Heart left ventricle (tissue), 16 donors: ENCODE measurements around the gene RBM26. TPM values are rescaled to one million over a fixed set of nuclear protein-coding genes. Genes with fewer than 3 reads are reported as not detected.

Experiments used
- ATAC-seq, 4 donors: fragments of 200-7000 bp; cut with Tn5 transposase; one replicate each; pipeline ENCODE4 v1.9.1; 2020 to 2022; ENCODE audit warnings: moderate library complexity in 4 of 4, mild to moderate bottlenecking in 3 of 4, moderate number of reproducible peaks in 1 of 4
- DNase-seq, 5 donors: peaks; one replicate each; pipeline ENCODE4 v3.0.0-alpha.2; 2020
- H3K27ac ChIP-seq, 12 donors: fragments of 200-600 bp; sonication (generic) in 4 of 12; one replicate each; pipeline versions ENCODE4 v1.5.0 to v1.8.0; 2016 to 2022; ENCODE audit warnings: mild to moderate bottlenecking in 2 of 12
- H3K27me3 ChIP-seq, 9 donors: fragments of 200-600 bp; sonication (generic) in 2 of 9; one replicate each; pipeline versions ENCODE4 v1.5.1 to v1.8.0; 2016 to 2022; ENCODE audit warnings: mild to moderate bottlenecking in 3 of 9
- H3K36me3 ChIP-seq, 9 donors: fragments of 200-600 bp; sonication (generic) in 2 of 9; one replicate each; pipeline versions ENCODE4 v1.5.0 to v1.8.0; 2018 to 2022; ENCODE audit warnings: mild to moderate bottlenecking in 2 of 9
- H3K4me1 ChIP-seq, 12 donors: fragments of 200-600 bp; sonication (generic) in 4 of 12; one replicate each; pipeline versions ENCODE4 v1.5.0 to v1.8.0; 2016 to 2022; ENCODE audit warnings: mild to moderate bottlenecking in 3 of 12
- H3K4me3 ChIP-seq, 12 donors: fragments of 200-600 bp; sonication (generic) in 4 of 12; one replicate each; pipeline versions ENCODE4 v1.5.0 to v1.8.0; 2017 to 2022; ENCODE audit warnings: mild to moderate bottlenecking in 9 of 12, moderate library complexity in 4 of 12
- H3K9me3 ChIP-seq, 12 donors: fragments of 200-600 bp; sonication (generic) in 4 of 12; one replicate each; pipeline versions ENCODE4 v1.5.0 to v1.8.0; 2016 to 2022; ENCODE audit warnings: mild to moderate bottlenecking in 1 of 12
- CTCF ChIP-seq, 12 donors: fragments of 200-600 bp; sonication (generic) in 4 of 12; IDR thresholded peaks; one replicate each; pipeline versions ENCODE4 v1.5.0 to v1.8.0; 2018 to 2022; ENCODE audit warnings: antibody characterized with exemption in 12 of 12, mild to moderate bottlenecking in 5 of 12
- POLR2A ChIP-seq, 2 donors: fragments of 450-650 bp; IDR thresholded peaks; one replicate each; pipeline ENCODE4 v1.6.1; 2017; ENCODE audit warnings: antibody characterized with exemption in 2 of 2, mild to moderate bottlenecking in 2 of 2, moderate library complexity in 2 of 2
- WGBS, 4 donors: extraction: QIAGEN DNeasy Blood & Tissue Kit in 2 of 4; methylation state at CpG; one replicate each; pipeline versions ENCODE4 v1.1.5 to v1.1.7; 2013 to 2018; 5-methylcytosine and 5-hydroxymethylcytosine counted together
- intact Hi-C, 10 donors: fragments of 100-400 bp; cut with DNase I; formaldehyde crosslinking; loops; one replicate each; pipeline versions ENCODE4 v1.11.1 to v1.14.2; 2022
- polyA plus RNA-seq, 2 donors: library from polyadenylated mRNA; stranded (reverse); fragments of 200-250 nt; gene quantifications; one replicate each; pipeline ENCODE4 v1.2.3, GENCODE V29; 2013
- total RNA-seq, 9 donors: library from RNA; depleted of rRNA in 2 of 9; stranded (reverse); fragments of >200 nt in 2 of 9; fragmentation: NEBNext Ultra II Directional in 3 of 9; extraction: Animal tissue kit (Norgen Biotek cat#: 25700) in 3 of 9; gene quantifications; one replicate each; pipeline versions ENCODE4 v1.1.0 to v1.2.4, GENCODE V29; 2016 to 2023
- donor health status: ischemic (EF 13 %, LVEDD 7.1; RV severe dilation, severe dysfunction).
- donor health status: healthy with polysubstance abuse.
- donor health status: DM: no; HTN: yes; CAD: no.
- donor health status: DM: no; HTN: no; CAD: no.
- donor health status: ischemic (EF 25% LVEDD 6.9; RV normal size, moderate dysfunction).
- donor health status: ischemic (EF 25% LVEDD 5.7; RV mildly dilated, moderate dysfunction).
- donor health status: healthy.
- donor health status: DM: yes; HTN: yes; CAD: no.
- donor health status: ischemic (EF 35%, LVEDD 5.7; RV mildly dilated, moderate dysfunction).
- donor health status: nonischemic (EF 11% LVEDD 7.7; RV severe dilation, severe dysfunction).
- donor health status: DM: yes; HTN: yes; CAD: no.
- donor health status: PGD.
- donor health status: ischemic (EF 29% LVEDD 5.4; RV normal size, mild dysfunction).
- donor health status: nonischemic (EF 23%, LVEDD 6.1; RV moderate dilation, normal function).

RBM26 gene
- total and polyA plus RNA-seq, 11 donors = 11.5 to 28.4 (median 20.8) TPM

GRCh38 chr13:79287939-79288795 lies 117.9 kb downstream of the RBM26 start:
- Histone ChIP-seq H3K36me3 (no peaks in the 10 kb centered on the region), H3K27me3 (no peaks in the 10 kb centered on the region), H3K27ac (no peak overlapping the region), H3K9me3 (no peaks in the 10 kb centered on the region), H3K4me3 (no peak overlapping the region), H3K4me1 (peaks cover 0 to 5% (median 0%) of the 10 kb centered on the region in 12 donors)
- ATAC-seq (no peak), DNase-seq (no peak)
- intact Hi-C loops = no loop called here
- TF ChIP-seq POLR2A (IDR thresholded peaks at IDR 0.05) = no peak
- TF ChIP-seq CTCF (IDR thresholded peaks at IDR 0.05) = no peak
- 63 to 69% (median 67%) methylated on average over 9 of the region's 9 CpGs for WGBS, 4 donors

DNA sequence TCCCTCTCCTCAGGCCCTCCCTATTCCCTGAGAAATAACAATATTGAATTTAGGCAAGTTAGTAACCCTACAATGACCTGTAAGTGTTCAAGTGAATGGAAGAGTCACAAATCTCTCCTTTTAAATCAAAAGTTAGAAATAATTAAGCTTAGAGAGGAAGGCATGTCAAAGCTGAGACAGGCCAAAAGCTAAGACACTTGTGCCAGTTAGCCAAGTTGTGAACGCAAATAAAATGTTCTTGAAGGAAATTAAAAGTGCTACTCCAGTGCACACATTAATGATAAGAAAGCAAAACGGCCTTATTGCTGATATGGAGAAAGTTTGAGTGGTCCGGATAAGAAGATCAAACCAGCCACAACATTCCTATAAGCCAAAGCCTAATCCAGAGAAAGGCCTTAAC lies 120.9 kb downstream of the RBM26 start:
- H3K27ac ChIP-seq = no peak overlapping the region
- ATAC-seq (no peak), DNase-seq (no peak)
- no peaks in the 10 kb centered on the region for H3K27me3 ChIP-seq
- intact Hi-C loops = no loop called here
- H3K36me3 ChIP-seq = no peaks in the 10 kb centered on the region
- 65 to 74% (median 70%) methylated on average over 3 of the region's 3 CpGs for WGBS, 4 donors
- H3K4me1 ChIP-seq = no peaks in the 10 kb centered on the region
- H3K9me3 ChIP-seq = no peaks in the 10 kb centered on the region
- H3K4me3 ChIP-seq = no peak overlapping the region
- TF ChIP-seq POLR2A (IDR thresholded peaks at IDR 0.05) (no peak), CTCF (IDR thresholded peaks at IDR 0.05) (no peak)

DNA sequence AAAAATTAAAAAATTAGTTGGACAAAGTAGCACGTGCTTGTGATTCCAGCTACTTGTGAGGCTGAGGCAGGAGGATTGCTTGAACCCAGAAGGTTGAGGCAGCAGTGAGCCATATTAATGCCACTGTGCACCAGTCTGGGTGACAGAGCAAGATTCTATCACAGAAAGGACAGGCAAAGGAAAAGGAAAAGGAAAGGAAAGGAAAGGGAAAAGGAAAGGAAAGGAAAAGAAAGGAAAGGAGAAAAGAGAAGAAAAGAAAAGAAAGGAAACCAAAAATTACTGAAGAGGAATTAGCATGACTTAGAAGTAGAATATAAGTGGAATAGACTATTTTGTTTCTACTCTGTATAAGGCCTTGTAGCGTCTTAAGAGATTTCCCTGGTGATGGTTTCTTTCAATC lies 122.3 kb downstream of the RBM26 start:
- ATAC-seq (no peak), DNase-seq (no peak)
- WGBS, 4 donors = 88 to 96% (median 89%) methylated on average over 2 of the region's 2 CpGs
- Histone ChIP-seq H3K4me3 (no peak overlapping the region), H3K4me1 (no peaks in the 10 kb centered on the region), H3K27me3 (no peaks in the 10 kb centered on the region), H3K27ac (no peak overlapping the region), H3K9me3 (no peaks in the 10 kb centered on the region), H3K36me3 (no peaks in the 10 kb centered on the region)
- intact Hi-C loops = no loop called here
- no peak for TF ChIP-seq CTCF (IDR thresholded peaks at IDR 0.05)
- TF ChIP-seq POLR2A (IDR thresholded peaks at IDR 0.05) = no peak

- WGBS, 4 donors = 46 to 63% (median 57%) methylated on average over 3 of the region's 3 CpGs
- no peaks in the 10 kb centered on the region for H3K27me3 ChIP-seq
- no peak overlapping the region for H3K4me3 ChIP-seq
- ATAC-seq (no peak), DNase-seq (no peak)
- TF ChIP-seq POLR2A (IDR thresholded peaks at IDR 0.05) = no peak
- no peaks in the 10 kb centered on the region for H3K9me3 ChIP-seq
- H3K27ac ChIP-seq = no peak overlapping the region
- no peaks in the 10 kb centered on the region for H3K36me3 ChIP-seq
- intact Hi-C loops = no loop called here
- H3K4me1 ChIP-seq = no peaks in the 10 kb centered on the region
Observed at GRCh38 chr13:79282976-79283375, 123.1 kb downstream of the RBM26 start.
